Forelimb muscle (tissue), 1 donor: ENCODE measurements around the gene AWAT2. TPM values are rescaled to one million over a fixed set of nuclear protein-coding genes. Genes with fewer than 3 reads are reported as not detected.
A peak's percentile ranks its signal among the peaks of the same experiment; 100 is the strongest.

Source experiments
- DNase-seq: peaks from one replicate; pipeline ENCODE4 v3.0.0-alpha.2; 2013; ENCODE audit warnings: low read depth
- polyA plus RNA-seq: library from polyadenylated mRNA; unstranded; fragments of 120-200 nt; gene quantifications from one replicate; pipeline ENCODE4 v1.2.1, GENCODE V29; 2013; ENCODE audit not compliant: insufficient read length

AWAT2 gene
- polyA plus RNA-seq, 1 donor: not detected

- DNase-seq: no peak
Observed at GRCh38 chrX:69996113-69996468, 53.6 kb downstream of the AWAT2 start.

GRCh38 chrX:69995362-69996112 lies 54.2 kb downstream of the AWAT2 start:
- peak; percentile 14 for DNase-seq

- no peak for DNase-seq
Observed at GRCh38 chrX:69993494-69993893, 56.2 kb downstream of the AWAT2 start.

- DNase-seq: no peak
Observed at GRCh38 chrX:69991685-69992084, 58.1 kb downstream of the AWAT2 start.

Other genes with a start within 250 kb of the AWAT2 start
- gene OTUD6A, start 12.5 kb upstream of the AWAT2 start, polyA plus RNA-seq: not detected
- 132 TPM for gene IGBP1, start 83.5 kb upstream of the AWAT2 start, polyA plus RNA-seq
- gene DGAT2L6, start 127.5 kb upstream of the AWAT2 start, polyA plus RNA-seq: not detected
- not detected for gene AWAT1, start 184.7 kb upstream of the AWAT2 start, polyA plus RNA-seq
- 0.25 TPM for gene P2RY4, start 210.3 kb upstream of the AWAT2 start, polyA plus RNA-seq
- 0.43 TPM for gene ARR3, start 218.4 kb upstream of the AWAT2 start, polyA plus RNA-seq
- gene RAB41, start 232.2 kb upstream of the AWAT2 start, polyA plus RNA-seq: 0.68 TPM
- 36.0 TPM for gene PDZD11, start 240.0 kb upstream of the AWAT2 start, polyA plus RNA-seq
- gene KIF4A, start 240.2 kb upstream of the AWAT2 start, polyA plus RNA-seq: 5.5 TPM